ENCODE measurements around the gene ARL13B.

- no peak for TF ChIP-seq CTCF (IDR thresholded peaks at IDR 0.05)
- no peak for TF ChIP-seq POLR2A (IDR thresholded peaks at IDR 0.05)
Observed at GRCh38 chr3:94083261-94083660, 103.3 kb downstream of the ARL13B start.

Data from uterus (tissue), 2 donors.